Esophagus mucosa (tissue), 1 donor: ENCODE measurements around the gene SUN5. TPM values are rescaled to one million over a fixed set of nuclear protein-coding genes. Genes with fewer than 3 reads are reported as not detected.

Experiments
- ATAC-seq: fragments of 200-7000 bp; cut with Tn5 transposase; one replicate; pipeline ENCODE4 v1.9.1; 2020
- total RNA-seq: library from RNA; stranded (reverse); gene quantifications from one replicate; pipeline ENCODE4 v1.2.4, GENCODE V29; 2023
- donor health status: DM: yes; HTN: yes; CAD: no.

The SUN5 gene
- total RNA-seq, 1 donor from 2014 or later, result not detected

GRCh38 chr20:32991792-32992641 lies 12.2 kb downstream of the SUN5 start:
- no peak for ATAC-seq

- ATAC-seq, result no peak
These were observed 12.8 kb downstream of the SUN5 start for GRCh38 chr20:32991383-32991782.

GRCh38 chr20:32990426-32990825 lies 13.8 kb downstream of the SUN5 start:
- ATAC-seq, result no peak

- ATAC-seq, result no peak
These were observed 14.5 kb downstream of the SUN5 start for GRCh38 chr20:32989507-32990283.

- no peak for ATAC-seq
These were observed 16.2 kb downstream of the SUN5 start for GRCh38 chr20:32988008-32988407.

- no peak for ATAC-seq
These were observed 17.0 kb downstream of the SUN5 start for GRCh38 chr20:32987044-32987825.

GRCh38 chr20:32986331-32986966 lies 17.8 kb downstream of the SUN5 start:
- ATAC-seq, result no peak

- ATAC-seq, result no peak
These were observed 18.6 kb downstream of the SUN5 start for GRCh38 chr20:32985596-32985995.

- ATAC-seq, result no peak
These were observed 19.4 kb downstream of the SUN5 start for GRCh38 chr20:32984631-32985354.

GRCh38 chr20:32984196-32984595 lies 20.0 kb downstream of the SUN5 start:
- no peak for ATAC-seq

GRCh38 chr20:32983459-32984112 lies 20.6 kb downstream of the SUN5 start:
- ATAC-seq, result no peak

GRCh38 chr20:32982617-32983458 lies 21.4 kb downstream of the SUN5 start:
- ATAC-seq, result no peak

- ATAC-seq, result no peak
These were observed 23.2 kb downstream of the SUN5 start for GRCh38 chr20:32980990-32981389.

GRCh38 chr20:32980131-32980941 lies 23.9 kb downstream of the SUN5 start:
- ATAC-seq, result no peak

- no peak for ATAC-seq
These were observed 24.8 kb downstream of the SUN5 start for GRCh38 chr20:32979201-32979998.

- no peak for ATAC-seq
These were observed 26.3 kb downstream of the SUN5 start for GRCh38 chr20:32978009-32978335.

GRCh38 chr20:32977281-32978008 lies 26.8 kb downstream of the SUN5 start:
- no peak for ATAC-seq

- no peak for ATAC-seq
These were observed 27.5 kb downstream of the SUN5 start for GRCh38 chr20:32976746-32977145.
